H1 (cell line): ENCODE data around the gene ELMO1. TPM values are rescaled to one million over a fixed set of nuclear protein-coding genes. Genes with fewer than 3 reads are reported as not detected.

Source experiments
- CTCF ChIA-PET: fragments of 300-600 bp; sonication (Branson Sonifier 250); formaldehyde crosslinking; loops from one replicate; lab custom pipeline; 2021; ENCODE audit not compliant: partially characterized antibody; lab: Charles Lee
- POLR2A ChIA-PET: fragments of 300-600 bp; sonication (Branson Sonifier 250); formaldehyde crosslinking; loops from one replicate; lab custom pipeline; 2021; ENCODE audit warnings: inconsistent platforms; ENCODE audit not compliant: partially characterized antibody; lab: Charles Lee
- DNase-seq, 2 experiments: peaks; one replicate each; pipeline versions ENCODE4 v3.0.0 to v3.0.0-alpha.2; 2010 to 2022; ENCODE audit warnings: low spot score in 2 of 2, low read depth in 1 of 2, mixed read lengths in 1 of 2
- FAIRE-seq: peaks from 2 replicates; lab custom pipeline; 2011; peaks lifted over from hg19 to GRCh38; lab: Jason Lieb, UNC
- H2AFZ ChIP-seq: 2 replicates; pipeline ENCODE4 v1.8.1; 2012; ENCODE audit warnings: low read length, inconsistent platforms
- H2AK5ac ChIP-seq: 2 replicates; pipeline ENCODE4 v1.6.1; 2013; ENCODE audit warnings: low read depth, low read length
- H2BK120ac ChIP-seq: replicated peaks from 2 replicates; pipeline ENCODE3; 2013; ENCODE audit warnings: low read depth, low read length, inconsistent platforms
- H2BK12ac ChIP-seq: 2 replicates; pipeline ENCODE4 v1.6.1; 2013; ENCODE audit warnings: low read depth, low read length
- H2BK15ac ChIP-seq: 2 replicates; pipeline ENCODE4 v1.6.1; 2013; ENCODE audit warnings: low read length
- H2BK20ac ChIP-seq: 2 replicates; pipeline ENCODE4 v1.6.1; 2013; ENCODE audit warnings: low read length
- H2BK5ac ChIP-seq: 2 replicates; pipeline ENCODE4 v1.6.1; 2013; ENCODE audit warnings: low read depth, low read length
- H3K14ac ChIP-seq: 2 replicates; pipeline ENCODE4 v1.6.1; 2013; ENCODE audit warnings: inconsistent platforms; ENCODE audit not compliant: insufficient read length
- H3K18ac ChIP-seq: 2 replicates; pipeline ENCODE4 v1.6.1; 2013; ENCODE audit warnings: low read length; ENCODE audit errors: extremely low read depth
- H3K23ac ChIP-seq: 2 replicates; pipeline ENCODE4 v1.6.1; 2013; ENCODE audit warnings: inconsistent platforms; ENCODE audit not compliant: insufficient read length
- H3K23me2 ChIP-seq: 2 replicates; pipeline ENCODE4 v1.6.1; 2013; ENCODE audit warnings: low read depth, low read length
- H3K27ac ChIP-seq: 2 replicates; pipeline ENCODE4 v1.6.1; 2011; ENCODE audit warnings: low read depth, low read length, inconsistent platforms
- H3K27me3 ChIP-seq, 4 experiments: replicated peaks in 1 of 4; 1 replicate in 1 of 4; 2 replicates in 3 of 4; pipeline versions ENCODE4 v1.6.1 to v1.8.1; 2011 to 2013; ENCODE audit warnings: low read length in 3 of 4, mild to moderate bottlenecking in 3 of 4, inconsistent platforms in 2 of 4, mixed read lengths in 2 of 4, moderate library complexity in 1 of 4; ENCODE audit not compliant: control insufficient read depth in 3 of 4, insufficient read depth in 3 of 4; ENCODE audit errors: extremely low read depth in 1 of 4
- H3K36me3 ChIP-seq, 4 experiments: 2 replicates each; pipeline versions ENCODE4 v1.6.1 to v1.8.1; 2011 to 2013; ENCODE audit warnings: mild to moderate bottlenecking in 4 of 4, low read length in 3 of 4, moderate library complexity in 2 of 4, control low read depth in 1 of 4, inconsistent platforms in 1 of 4; ENCODE audit not compliant: insufficient read depth in 4 of 4, control insufficient read depth in 2 of 4
- H3K4ac ChIP-seq: replicated peaks from 2 replicates; pipeline ENCODE3; 2013; ENCODE audit warnings: low read length, low read depth, mixed read lengths, inconsistent platforms; ENCODE audit not compliant: insufficient read length
- H3K4me1 ChIP-seq, 4 experiments: replicated peaks in 1 of 4; 1 replicate in 1 of 4; 2 replicates in 3 of 4; pipeline versions ENCODE4 v1.6.1 to v1.8.1; 2011 to 2013; ENCODE audit warnings: low read length in 3 of 4, inconsistent platforms in 2 of 4, mixed read lengths in 1 of 4; ENCODE audit not compliant: insufficient read depth in 4 of 4, control insufficient read depth in 3 of 4
- H3K4me2 ChIP-seq, 2 experiments: 2 replicates each; pipeline versions ENCODE4 v1.6.1 to v1.8.1; 2011 to 2013; ENCODE audit warnings: low read depth in 2 of 2, low read length in 2 of 2, control low read depth in 1 of 2, inconsistent platforms in 1 of 2, mild to moderate bottlenecking in 1 of 2; ENCODE audit not compliant: insufficient read depth in 1 of 2
- H3K4me3 ChIP-seq, 4 experiments: fragments of 200-600, 300-600 bp in 1 of 4; sonication (generic), shearing (Covaris generic), sonication (Bioruptor Twin) in 1 of 4; 2 replicates each; pipeline versions ENCODE4 v1.5.1 to v1.8.1; 2011 to 2016; ENCODE audit warnings: low read length in 4 of 4, low read depth in 3 of 4, control low read depth in 2 of 4, inconsistent platforms in 2 of 4, mild to moderate bottlenecking in 2 of 4, mixed read lengths in 1 of 4, moderate library complexity in 1 of 4; ENCODE audit not compliant: insufficient read depth in 2 of 4; ENCODE audit errors: extremely low read depth in 1 of 4
- H3K56ac ChIP-seq: replicated peaks from 2 replicates; pipeline ENCODE3; 2013; ENCODE audit warnings: low read depth, mild to moderate bottlenecking, mixed read lengths, low read length, inconsistent platforms; ENCODE audit not compliant: insufficient read length
- H3K79me1 ChIP-seq: 2 replicates; pipeline ENCODE4 v1.6.1; 2013; ENCODE audit warnings: low read depth, low read length, control low read depth
- H3K79me2 ChIP-seq, 2 experiments: 2 replicates each; pipeline versions ENCODE4 v1.6.1 to v1.8.1; 2012 to 2013; ENCODE audit warnings: low read length in 2 of 2, mild to moderate bottlenecking in 2 of 2, inconsistent platforms in 1 of 2; ENCODE audit not compliant: insufficient read depth in 2 of 2, control insufficient read depth in 1 of 2
- H3K9ac ChIP-seq, 4 experiments: replicated peaks in 1 of 4; 1 replicate in 1 of 4; 2 replicates in 3 of 4; pipeline versions ENCODE4 v1.6.1 to v1.8.1; 2011 to 2013; ENCODE audit warnings: low read depth in 3 of 4, low read length in 3 of 4, control low read depth in 2 of 4, mild to moderate bottlenecking in 2 of 4, moderate library complexity in 2 of 4, inconsistent platforms in 1 of 4; ENCODE audit errors: extremely low read depth in 1 of 4
- H3K9me3 ChIP-seq, 2 experiments: 2 replicates each; pipeline versions ENCODE4 v1.6.1 to v1.8.1; 2012 to 2013; ENCODE audit warnings: mild to moderate bottlenecking in 2 of 2, moderate library complexity in 2 of 2, control low read depth in 1 of 2, inconsistent platforms in 1 of 2, low read depth in 1 of 2, low read length in 1 of 2, mixed read lengths in 1 of 2; ENCODE audit not compliant: insufficient read depth in 2 of 2
- H4K20me1 ChIP-seq, 2 experiments: replicated peaks in 1 of 2; 2 replicates each; pipeline versions ENCODE3 to v1.8.1; 2011 to 2013; ENCODE audit warnings: inconsistent platforms in 2 of 2, low read length in 2 of 2, mild to moderate bottlenecking in 1 of 2; ENCODE audit not compliant: insufficient read depth in 2 of 2, control insufficient read depth in 1 of 2
- H4K5ac ChIP-seq: 2 replicates; pipeline ENCODE4 v1.6.1; 2013; ENCODE audit warnings: low read length, low read depth, mixed read lengths, inconsistent platforms; ENCODE audit not compliant: insufficient read length
- H4K8ac ChIP-seq: 2 replicates; pipeline ENCODE4 v1.8.0; 2013; ENCODE audit warnings: mild to moderate bottlenecking, moderate library complexity, low read length, inconsistent platforms; ENCODE audit not compliant: insufficient read depth; ENCODE audit errors: extremely low read depth
- H4K91ac ChIP-seq: replicated peaks from 2 replicates; pipeline ENCODE3; 2013; ENCODE audit warnings: low read length, mixed read lengths, inconsistent platforms; ENCODE audit not compliant: insufficient read length
- HDAC2 ChIP-seq, 2 experiments: fragments of 300-600 bp in 1 of 2; sonication (generic) in 1 of 2; IDR thresholded peaks; 2 replicates each; pipeline ENCODE4 v1.6.1; 2011 to 2012; ENCODE audit warnings: low read depth in 2 of 2, low read length in 2 of 2, mild to moderate bottlenecking in 2 of 2, moderate library complexity in 2 of 2, borderline replicate concordance in 1 of 2, inconsistent platforms in 1 of 2
- RNF2 ChIP-seq: fragments of 200-900, 300-1000 bp; sonication (generic); IDR thresholded peaks from 2 replicates; pipeline ENCODE4 v1.7.1; 2016; ENCODE audit warnings: borderline replicate concordance, low read depth, mild to moderate bottlenecking, antibody characterized with exemption, low read length; ENCODE audit not compliant: poor library complexity, severe bottlenecking; ENCODE audit errors: missing control alignments
- SP2 ChIP-seq: IDR thresholded peaks from 2 replicates; pipeline ENCODE4 v1.6.1; 2012; ENCODE audit warnings: mild to moderate bottlenecking, low read length, inconsistent platforms
- SRF ChIP-seq: IDR thresholded peaks from 2 replicates; pipeline ENCODE4 v1.6.1; 2011; ENCODE audit warnings: mild to moderate bottlenecking, low read depth, low read length, moderate library complexity
- SUZ12 ChIP-seq: fragments of 200-600 bp; sonication (generic); IDR thresholded peaks from 2 replicates; pipeline ENCODE4 v1.6.1; 2012; ENCODE audit warnings: mild to moderate bottlenecking, inconsistent platforms, low read length, moderate library complexity, mixed read lengths
- TBP ChIP-seq: IDR thresholded peaks from 2 replicates; pipeline ENCODE4 v1.6.1; 2011; ENCODE audit warnings: low read depth, low read length, improper control_type of control experiment
- YY1 ChIP-seq: IDR thresholded peaks from 2 replicates; pipeline ENCODE4 v1.6.1; 2011; ENCODE audit warnings: low read depth, mild to moderate bottlenecking, low read length
- WGBS, 2 experiments: shearing (Covaris generic) in 1 of 2; methylation state at CpG; one replicate each; pipeline versions ENCODE4 v1.1.6 to v1.1.7; 2013 to 2015; ENCODE audit warnings: low lambda C conversion rate in 2 of 2, mixed read lengths in 2 of 2, inconsistent platforms in 1 of 2, low coverage in 1 of 2, missing lambda C conversion rate in 1 of 2; ENCODE audit not compliant: insufficient replicate concordance in 2 of 2, insufficient coverage in 1 of 2, insufficient read length in 1 of 2; ENCODE audit errors: extremely low coverage in 1 of 2, missing lambda C conversion rate in 1 of 2; 5-methylcytosine and 5-hydroxymethylcytosine counted together
- polyA plus RNA-seq, 7 experiments: library from polyadenylated mRNA; depleted of rRNA in 3 of 7; stranded (reverse) in 5 of 7; unstranded in 2 of 7; fragments of >200 nt in 5 of 7; fragments of 200-250 nt in 2 of 7; gene quantifications; 1 replicate in 5 of 7; 2 replicates in 1 of 7; 4 replicates in 1 of 7; pipeline versions ENCODE4 v1.2.1 to v1.2.3, GENCODE V29; 2011 to 2013; ENCODE audit warnings: missing spikeins in 2 of 7, mixed read lengths in 2 of 7
- total RNA-seq: library from RNA; stranded (reverse); fragmentation: NEBNext Ultra II Directional; extraction: Animal tissue kit (Norgen Biotek cat#: 25700); gene quantifications from 2 replicates; pipeline ENCODE4 v1.2.1, GENCODE V29; 2021

The ELMO1 gene
- total and polyA plus RNA-seq, 2 of the 8 experiments (the other 6 are each of a cell fraction or from before 2014, with no cell fraction given) = 18.4 to 21.0 TPM

DNA sequence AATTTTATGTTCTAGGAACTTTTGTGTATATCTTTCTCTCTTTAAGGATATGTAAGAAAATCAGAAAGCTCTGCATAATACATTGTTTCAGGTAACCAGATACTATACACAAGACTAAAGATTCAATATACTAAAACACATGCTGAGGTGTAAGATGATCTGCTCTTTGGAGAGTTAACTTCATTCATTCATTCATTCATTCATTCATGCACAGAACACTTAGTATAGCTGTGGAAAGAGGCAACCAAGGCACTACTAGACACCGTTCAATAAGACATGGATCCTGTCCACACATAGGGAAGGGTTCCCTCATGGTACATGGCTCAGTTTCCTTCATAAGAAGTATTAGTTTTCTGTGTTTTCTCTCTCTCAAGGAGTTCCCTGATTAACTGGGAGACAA lies 516.8 kb downstream of the ELMO1 start:
- no peak for FAIRE-seq
- H4K91ac ChIP-seq = no peak overlapping the region
- H3K9ac ChIP-seq = no peak overlapping the region
- no peak overlapping the region for H3K4ac ChIP-seq
- H3K23ac ChIP-seq = no peak overlapping the region
- H3K23me2 ChIP-seq = no peaks in the 10 kb centered on the region
- H4K5ac ChIP-seq = no peak overlapping the region
- no peaks in the 10 kb centered on the region for H3K36me3 ChIP-seq
- H2BK120ac ChIP-seq = no peak overlapping the region
- no peak overlapping the region for H3K56ac ChIP-seq
- no peak overlapping the region for H2AFZ ChIP-seq
- no peak overlapping the region for H2BK15ac ChIP-seq
- no peaks in the 10 kb centered on the region for H3K79me2 ChIP-seq
- ChIA-PET POLR2A (no interaction called here), CTCF (interaction anchor here (0.8 to 2.3 kb wide), 3 partner anchors 9 to 312 kb away, joined by 4 to 5 read pairs (median 5); no protein-coding TSS in a partner anchor)
- H2BK20ac ChIP-seq = no peak overlapping the region
- no peak overlapping the region for H2BK5ac ChIP-seq
- no peaks in the 10 kb centered on the region for H3K79me1 ChIP-seq
- H3K18ac ChIP-seq = no peak overlapping the region
- 86% methylated on average over 1 of the region's 1 CpG; no CpG with 5 or more reads in 1 of the 2 experiments for whole genome bisulfite sequencing, 2 experiments
- TF ChIP-seq HDAC2 (IDR thresholded peaks at IDR 0.05; ENCODE audit: borderline replicate concordance in 1 of 2, low read depth in 2 of 2, low read length in 2 of 2) = no peak
- TF ChIP-seq SRF = no peak
- TF ChIP-seq SUZ12 = no peak
- TF ChIP-seq RNF2 = no peak
- no peak for TF ChIP-seq SP2
- no peak for TF ChIP-seq TBP
- TF ChIP-seq YY1 = no peak
- H2AK5ac ChIP-seq = no peak overlapping the region
- no peaks in the 10 kb centered on the region for H3K27me3 ChIP-seq
- peaks cover under 1 to 3% of the 10 kb centered on the region in 2 experiments; a peak in 1 of 4 replicates for H3K9me3 ChIP-seq
- no peak for DNase-seq
- H2BK12ac ChIP-seq = no peak overlapping the region
- no peak overlapping the region for H3K4me3 ChIP-seq
- H4K20me1 ChIP-seq = no peaks in the 10 kb centered on the region
- H3K14ac ChIP-seq = no peak overlapping the region
- no peak overlapping the region for H4K8ac ChIP-seq
- no peak overlapping the region for H3K27ac ChIP-seq
- H3K4me1 ChIP-seq = peaks cover 0 to 3% (median 0%) of the 10 kb centered on the region in 4 experiments; a peak in 1 of 7 replicates
- no peak overlapping the region for H3K4me2 ChIP-seq
